ENCODE data around the gene RIN1.
A peak's percentile ranks its signal among the peaks of the same experiment; 100 is the strongest.
"Not testable (repeated sequence)": the region's sequence is repeated elsewhere in the genome, so short reads cannot be mapped to it uniquely, and the experiment has no call there.

The RIN1 gene

DNA sequence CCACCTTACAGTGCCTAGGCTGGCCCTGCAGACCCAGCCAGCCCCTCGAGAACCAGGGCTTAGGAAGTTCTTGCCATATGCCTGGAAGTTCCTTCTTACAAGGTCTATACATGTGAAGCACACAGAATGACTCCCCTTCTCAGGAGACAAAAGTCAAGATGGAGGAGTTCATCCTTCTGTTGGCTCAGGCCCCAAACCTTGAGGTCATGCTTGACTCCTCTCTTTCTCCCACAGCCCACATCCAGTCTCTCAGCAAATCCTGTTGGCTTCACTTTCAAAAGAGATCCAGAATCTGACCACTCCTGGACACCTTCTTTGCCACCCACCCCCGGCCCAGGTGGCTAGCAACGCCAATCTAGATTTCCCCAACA is 17.6 kb downstream of the RIN1 start:
- no peak for DNase-seq (ENCODE audit: low read depth)

DNA sequence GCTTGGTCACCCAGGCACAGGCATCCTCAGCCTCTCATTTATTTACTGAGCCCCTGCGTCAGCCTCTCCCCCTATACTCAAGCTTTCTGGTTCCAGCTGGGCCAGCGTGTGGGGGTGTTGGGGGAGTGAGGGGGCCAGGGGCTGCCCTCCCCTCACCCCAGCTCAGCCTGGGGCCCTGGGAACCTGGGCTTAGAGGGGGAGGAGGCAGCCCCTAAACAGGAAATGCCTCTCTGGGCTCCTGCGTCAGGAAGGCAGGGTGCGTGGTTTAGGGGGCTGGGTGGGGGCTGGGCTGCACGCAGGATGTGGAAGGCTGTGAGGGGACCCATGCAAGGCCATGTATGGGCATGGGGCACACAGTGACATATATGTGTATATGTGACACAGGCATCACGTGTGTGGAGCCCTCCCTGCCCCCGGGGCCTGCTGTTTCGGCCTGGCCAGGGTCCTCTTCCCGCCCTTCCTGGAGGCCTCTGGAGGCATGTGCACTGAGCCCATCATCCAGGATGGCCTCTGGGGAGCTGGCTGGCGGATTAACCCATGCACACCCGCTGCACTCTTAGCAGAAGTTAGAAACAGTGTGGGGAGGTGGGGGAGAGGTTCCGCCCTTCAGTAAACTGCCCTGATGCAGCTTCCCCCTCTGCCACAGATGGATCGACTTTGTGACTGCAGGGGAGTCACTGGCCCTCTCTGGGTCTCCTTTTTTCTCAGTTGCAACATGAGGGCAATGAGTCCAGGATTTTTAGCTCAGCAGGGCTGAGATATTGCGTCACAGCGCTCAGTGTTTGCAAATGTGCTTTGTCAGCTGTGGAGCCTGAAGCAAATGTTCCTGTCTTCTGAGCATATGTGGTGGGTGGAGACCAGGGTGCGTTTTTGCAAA is 18.3 kb downstream of the RIN1 start:
- no peak for DNase-seq (ENCODE audit: low read depth)

DNA sequence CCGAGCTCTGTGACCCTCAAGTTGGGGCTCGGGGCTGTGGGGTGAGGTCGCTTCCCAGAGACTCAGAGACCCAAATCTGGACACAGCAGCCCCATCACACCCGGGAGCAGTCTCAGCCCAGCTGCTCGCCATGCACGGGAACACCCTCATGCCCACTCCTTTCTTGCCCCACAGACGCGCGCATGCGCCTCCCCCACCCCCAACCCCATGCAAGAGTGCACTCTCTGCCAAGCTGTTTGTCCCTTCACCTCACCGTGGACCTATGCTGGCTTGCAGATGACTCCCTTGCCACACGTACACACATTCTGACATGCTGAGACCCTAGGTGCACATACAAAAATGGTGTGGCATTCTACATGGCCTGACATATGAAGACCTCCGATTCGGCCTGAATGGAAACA is 18.9 kb downstream of the RIN1 start:
- DNase-seq (ENCODE audit: low read depth) = no peak

DNA sequence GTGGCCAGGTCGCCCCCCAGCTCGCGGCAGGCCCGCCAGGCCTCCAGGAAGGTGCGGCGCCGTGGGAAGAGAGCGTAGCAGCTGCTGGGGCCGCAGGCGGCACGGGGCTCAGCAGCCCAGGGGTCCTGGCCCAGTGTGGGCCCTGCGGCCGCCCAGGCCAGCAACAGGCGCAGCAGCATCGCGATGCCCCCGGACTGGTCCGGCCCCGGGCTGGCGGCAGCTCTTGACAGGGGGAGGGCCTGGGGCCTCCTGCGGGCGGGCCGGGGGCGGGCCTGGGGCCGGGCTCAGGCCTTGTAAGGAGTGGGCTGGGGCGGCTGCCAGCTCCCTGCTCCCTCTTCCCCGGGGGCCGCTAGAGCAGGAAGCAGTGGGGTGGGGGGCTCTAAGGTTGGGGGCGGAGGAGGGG is 19.4 kb downstream of the RIN1 start, which contains the start of gene CD248:
CD248 (minus strand) TSS at position 196 of the 403 bp plus-strand sequence; CDS start at position 179, 17 bp downstream.
- no peak for DNase-seq (ENCODE audit: low read depth)

DNA sequence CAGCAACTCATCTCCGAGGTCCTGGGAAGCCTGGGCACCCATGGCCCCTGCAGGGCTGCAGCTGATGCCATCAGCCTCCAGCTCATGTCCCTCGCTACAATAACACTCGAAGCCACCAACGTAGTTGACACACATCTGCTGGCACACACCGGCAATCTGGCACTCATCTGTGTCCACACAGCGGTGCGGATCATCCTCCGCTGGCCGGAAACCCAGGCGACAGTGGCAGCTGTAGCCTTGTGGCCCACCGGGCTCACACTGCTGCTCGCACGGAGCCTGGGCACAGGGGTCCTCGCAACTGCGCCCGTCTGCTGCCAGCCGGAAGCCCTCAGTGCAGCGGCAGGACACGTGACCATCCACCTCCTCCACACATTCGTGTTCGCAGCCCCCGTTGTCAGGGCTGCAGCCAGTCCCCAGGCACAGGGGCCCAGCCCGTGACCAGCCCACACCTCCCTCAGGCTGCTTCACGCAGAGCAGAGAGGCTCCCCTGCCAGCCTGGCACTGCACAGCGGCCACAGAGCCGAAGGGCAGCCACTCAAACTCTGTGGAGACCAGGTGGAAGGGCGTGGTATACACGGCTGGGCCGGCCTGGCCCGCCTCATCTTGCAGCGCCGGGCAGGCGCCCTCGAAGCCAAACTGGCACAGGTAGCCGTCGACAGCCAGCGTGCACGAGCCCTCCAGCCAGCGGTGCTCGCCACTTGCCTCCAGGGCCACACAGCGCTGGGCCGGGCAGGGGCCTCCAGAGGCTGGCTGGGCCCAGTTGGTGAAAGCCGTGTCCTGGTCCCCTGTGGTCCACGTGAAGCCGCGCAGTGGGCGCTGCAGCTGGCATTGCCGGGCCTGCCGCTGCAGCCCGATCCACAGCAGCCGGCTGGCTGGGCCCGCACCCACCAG is 20.1 kb downstream of the RIN1 start:
- no peak for DNase-seq (ENCODE audit: low read depth)

DNA sequence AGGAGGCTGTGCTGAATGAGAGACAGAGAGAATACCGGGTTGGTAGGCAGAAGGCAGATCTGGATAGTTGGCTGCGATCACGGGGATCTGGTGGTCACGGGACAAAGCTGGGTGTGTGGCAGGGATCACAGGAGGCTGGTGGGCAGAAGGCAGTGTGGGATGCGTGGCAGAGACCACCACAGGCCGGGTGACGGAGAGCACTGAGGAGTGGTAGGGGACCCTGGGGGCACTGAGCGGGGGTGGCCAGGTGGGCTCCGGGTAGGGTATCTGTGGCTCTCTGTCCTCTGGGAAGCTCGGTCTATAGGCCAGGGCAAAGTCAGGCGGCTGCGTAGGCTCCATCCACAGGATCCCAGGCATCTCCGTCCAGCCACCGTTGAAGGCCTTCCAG is 20.7 kb downstream of the RIN1 start:
- DNase-seq (ENCODE audit: low read depth) = no peak

DNA sequence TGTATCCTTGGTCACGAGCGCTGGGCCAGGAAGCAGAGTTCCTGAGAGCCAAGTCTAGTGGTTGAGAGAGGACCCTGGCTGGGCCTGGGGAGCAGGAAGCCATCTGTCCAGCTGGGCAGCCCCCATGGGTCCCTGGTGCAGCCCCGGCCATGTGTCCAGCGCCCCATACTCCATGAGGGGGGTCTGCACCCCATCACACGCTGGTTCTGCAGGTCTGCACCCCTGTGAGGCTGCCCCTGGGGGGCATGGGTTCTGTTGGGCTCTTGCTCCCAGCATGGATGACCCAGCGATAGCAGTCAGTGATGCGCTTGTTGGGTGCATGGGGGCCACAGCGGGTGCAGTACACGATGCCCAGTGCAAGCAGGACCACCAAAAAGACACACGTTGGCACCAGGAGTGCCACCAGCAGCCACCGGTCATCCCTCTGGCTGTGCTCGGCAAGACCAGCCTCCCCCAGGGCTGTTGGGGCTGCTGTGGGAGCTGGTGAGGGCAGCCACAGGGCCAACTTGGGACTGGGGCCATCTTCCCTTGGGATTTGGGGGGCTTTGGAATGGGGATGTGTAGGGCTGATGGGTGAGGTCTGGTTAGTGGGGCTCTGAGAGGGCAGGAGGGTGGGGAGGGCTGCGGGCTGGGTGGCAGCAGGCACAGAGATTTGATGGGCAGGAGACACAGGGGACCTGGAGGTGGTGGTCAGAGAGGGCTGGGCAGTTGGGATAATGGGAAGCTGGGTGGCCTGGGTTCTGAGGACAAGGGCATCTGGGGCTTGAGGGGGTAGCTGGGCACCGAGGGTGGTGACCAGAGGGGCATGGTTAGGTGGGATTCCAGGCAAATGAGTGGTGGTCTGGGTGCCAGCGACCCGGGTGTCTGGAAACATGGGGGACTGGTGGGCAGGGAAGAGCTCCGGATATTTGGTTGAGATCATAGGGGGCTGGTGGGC is 21.4 kb downstream of the RIN1 start:
- no peak for DNase-seq (ENCODE audit: low read depth)

DNA sequence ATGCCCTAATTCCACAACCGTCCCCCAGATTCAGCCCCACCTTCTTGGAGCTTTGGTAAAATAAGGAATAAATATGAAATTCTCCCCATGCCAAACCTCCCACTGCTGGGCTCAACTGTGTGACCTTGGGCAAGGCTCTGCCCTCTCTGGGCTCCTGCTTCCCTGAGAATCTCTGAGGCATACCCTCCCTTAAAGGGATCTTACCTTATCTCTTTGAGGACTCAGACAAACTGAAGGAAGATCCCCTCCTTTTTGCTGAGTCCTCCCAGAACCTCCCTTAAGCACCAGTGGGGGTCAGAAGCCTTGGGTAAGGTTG is 22.1 kb downstream of the RIN1 start:
- DNase-seq (ENCODE audit: low read depth) = no peak

DNA sequence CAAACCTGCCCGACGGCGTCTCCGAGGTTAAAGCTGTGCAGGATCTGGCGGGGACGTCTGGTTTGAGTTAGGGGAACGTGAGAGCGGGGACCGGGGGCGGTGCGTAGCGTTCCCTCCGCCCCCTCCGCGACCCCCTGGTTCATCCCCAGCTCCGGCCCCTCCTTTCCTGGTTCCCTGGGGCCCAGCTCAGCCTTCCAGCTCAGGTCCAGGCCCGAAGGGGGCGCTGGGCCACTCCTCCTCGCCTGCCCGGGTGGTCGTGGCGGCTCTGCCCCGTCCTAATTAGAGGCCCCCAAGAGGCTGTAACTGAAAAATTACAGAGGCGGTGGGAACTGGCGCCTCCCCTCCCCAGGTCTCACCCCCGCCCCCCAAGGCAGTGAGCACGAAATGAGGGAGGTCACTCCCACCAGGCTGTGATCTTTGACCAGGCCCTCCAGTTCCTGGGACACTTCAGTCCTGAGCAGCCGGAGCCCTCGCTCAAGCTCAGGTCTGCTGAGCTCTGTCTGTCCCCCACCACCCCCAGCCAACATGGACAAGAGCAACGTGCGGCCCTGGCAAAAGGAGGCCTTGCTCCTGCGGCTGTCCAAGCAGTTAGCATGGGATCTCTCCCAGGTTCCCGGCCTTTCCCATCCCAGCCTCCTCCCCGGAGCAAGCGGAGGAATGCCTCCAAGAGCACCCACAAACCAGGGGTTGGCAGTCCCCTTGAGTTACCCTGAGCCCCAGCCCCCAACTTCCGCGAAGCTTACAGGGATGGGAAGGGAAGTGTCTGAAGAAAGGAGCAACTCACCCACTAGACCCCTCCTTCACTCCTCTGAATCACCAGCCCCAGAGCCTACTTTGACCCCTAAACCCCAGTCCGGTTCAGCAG is 22.7 kb downstream of the RIN1 start:
- DNase-seq (ENCODE audit: low read depth) = no peak

DNA sequence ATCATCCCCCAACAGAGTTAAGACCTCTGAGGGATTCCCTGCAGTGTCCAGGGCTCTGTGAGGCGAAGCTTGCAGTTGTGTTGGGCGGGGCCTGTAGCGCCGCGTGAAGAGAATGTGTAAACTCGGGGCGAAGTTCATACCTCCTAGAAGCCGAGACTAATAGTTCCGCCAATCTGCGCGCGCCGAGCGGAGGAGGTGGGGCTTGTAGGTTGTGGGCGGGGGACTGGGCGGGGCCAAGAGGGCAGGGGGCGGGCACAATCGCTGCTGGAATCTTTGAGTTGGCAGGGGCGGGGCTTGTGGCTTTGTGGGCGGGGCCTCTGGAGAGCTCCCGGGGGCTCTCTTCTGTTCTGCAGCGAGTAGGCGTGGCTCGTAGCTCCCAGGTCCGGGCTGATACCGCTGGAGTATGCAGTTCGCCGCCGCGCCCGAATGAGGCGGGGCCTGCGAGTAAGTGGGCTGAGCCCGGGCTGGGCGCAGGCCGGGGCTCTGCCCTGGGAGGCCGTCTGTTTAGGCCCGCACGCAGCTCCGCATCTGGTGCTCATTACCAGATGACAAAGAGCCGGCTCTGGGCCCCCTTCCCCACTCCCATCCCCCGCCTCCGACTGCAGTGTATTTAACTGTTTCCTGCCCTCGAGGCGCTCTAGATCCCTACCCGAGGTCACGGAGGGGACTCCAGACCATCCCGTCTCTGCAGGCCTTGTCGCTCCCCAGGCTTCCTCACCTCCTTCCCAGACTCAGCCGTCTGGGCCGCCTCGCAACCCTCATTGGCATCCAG is 23.5 kb downstream of the RIN1 start:
- peak; percentile 96 for DNase-seq (ENCODE audit: low read depth)

DNA sequence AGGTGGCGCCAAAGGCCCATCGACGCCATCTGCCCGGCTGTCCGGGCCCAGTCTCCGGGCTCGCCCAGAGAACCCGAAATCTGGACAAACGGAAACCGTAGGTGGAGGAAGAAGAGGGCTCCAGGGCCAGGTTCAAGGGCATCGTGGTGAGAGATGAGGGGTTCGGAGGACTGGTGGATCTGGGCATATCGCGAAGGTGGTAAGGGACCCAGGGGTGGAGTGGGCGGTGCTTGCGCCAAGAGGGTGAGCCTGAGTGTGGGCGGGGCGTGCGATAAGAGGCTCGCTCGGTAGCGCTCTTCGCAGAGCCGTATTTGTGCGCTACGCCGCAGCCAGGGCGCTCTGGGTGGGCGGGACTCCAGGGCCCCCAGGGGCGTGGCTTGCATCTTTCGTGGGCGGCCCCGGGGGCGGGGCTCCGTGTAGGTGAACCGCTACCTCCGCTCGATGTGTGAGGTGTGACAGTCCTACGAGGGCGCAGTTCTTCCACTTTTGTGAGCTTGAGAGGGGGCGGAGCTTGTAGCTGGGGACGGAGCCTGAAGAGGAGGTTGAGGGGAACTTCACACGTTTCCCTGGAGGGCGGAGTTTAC is 24.2 kb downstream of the RIN1 start:
- peak; percentile 92 for DNase-seq (ENCODE audit: low read depth)

DNA sequence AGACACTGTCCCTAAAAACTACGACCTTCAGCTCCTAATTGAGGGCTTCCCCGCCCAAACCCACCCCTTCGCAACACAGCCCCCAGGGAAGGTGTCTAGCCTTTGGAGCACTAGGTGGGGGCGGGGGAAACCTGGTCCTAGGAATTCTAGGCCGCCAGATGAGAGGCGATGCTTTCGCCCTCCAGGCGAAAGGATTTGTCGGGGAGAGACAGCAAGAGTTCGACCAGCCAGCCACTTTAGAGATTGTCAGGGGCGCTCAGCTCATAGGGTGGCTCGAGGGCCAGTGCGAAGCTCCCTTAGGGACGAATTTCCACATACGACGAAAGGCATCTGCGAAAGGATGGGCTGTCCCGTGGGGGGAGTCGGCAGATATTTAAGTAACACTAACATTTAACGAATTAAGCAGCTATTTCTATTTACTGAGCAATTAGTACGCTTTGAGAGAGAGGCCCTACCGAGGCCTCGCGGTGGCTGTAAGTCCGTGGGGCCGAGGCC is 24.7 kb downstream of the RIN1 start:
- DNase-seq (ENCODE audit: low read depth) = no peak

DNA sequence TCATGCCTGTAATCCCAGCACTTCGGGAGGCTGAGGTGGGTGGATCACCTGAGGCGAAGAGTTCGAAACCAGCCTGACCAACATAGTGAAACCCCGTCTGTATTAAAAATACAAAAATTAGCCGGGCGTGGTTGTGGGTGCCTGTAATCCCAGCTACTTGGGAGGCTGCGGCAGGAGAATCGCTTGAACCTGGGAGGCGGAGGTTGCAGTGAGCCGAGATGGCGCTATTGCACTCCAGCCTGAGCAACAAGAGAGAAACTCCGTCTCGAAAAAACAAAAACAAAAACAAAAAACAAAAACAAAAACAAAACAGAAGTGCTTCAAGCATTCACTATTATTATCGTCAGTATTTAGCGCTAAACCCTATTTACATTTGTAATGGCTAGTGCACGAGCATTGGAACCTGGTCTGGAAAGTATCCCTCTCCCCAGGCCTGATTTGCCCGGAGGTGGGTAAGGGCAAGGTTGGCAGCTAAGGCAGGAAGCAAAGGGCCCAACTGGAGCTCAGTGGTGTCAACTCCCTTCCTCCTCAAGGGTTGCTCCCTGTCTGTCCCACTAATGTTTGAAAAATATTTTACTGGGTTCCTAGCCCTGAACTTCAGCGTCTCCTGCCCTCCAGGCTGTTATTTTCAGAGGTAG is 25.3 kb downstream of the RIN1 start:
- DNase-seq (ENCODE audit: low read depth) = not testable (repeated sequence)

DNA sequence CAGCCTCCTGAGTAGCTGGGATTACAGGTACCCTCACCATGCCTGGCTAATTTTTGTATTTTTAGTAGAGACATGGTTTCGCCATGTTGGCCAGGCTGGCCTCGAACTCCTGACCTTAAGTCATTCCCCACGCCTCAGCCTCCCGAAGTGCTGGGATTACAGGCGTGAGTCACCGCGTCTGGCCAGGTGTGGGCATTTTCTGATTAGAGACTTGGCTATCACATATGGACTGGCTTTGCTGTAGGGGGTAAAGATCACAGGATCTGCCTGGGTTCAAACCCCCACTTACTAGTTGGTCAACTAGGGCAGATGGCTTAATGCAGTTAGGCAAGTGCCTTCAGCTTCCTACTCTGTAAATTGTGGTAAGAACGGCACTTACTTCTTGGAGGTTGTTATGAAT is 25.9 kb downstream of the RIN1 start:
- DNase-seq (ENCODE audit: low read depth) = no peak

DNA sequence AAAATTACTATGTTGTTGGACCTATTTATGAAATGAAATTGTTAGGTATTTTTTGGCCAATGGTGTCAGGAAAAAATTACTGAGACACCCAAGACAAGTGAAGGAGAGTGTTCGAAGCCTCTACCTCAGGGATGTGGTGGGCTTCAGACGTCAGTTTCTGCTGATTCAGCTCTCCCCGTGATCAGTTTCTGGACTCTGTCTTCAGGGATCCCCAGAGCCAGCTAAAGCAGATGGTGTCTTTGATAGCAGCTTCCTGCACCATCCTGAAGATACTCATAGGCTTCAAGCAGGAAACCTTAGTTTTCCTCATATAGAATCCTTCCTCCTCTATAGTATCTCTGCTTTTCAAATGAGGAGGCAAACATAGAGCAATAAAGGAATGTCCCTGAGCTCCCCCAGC is 26.8 kb downstream of the RIN1 start:
- no peak for DNase-seq (ENCODE audit: low read depth)

DNA sequence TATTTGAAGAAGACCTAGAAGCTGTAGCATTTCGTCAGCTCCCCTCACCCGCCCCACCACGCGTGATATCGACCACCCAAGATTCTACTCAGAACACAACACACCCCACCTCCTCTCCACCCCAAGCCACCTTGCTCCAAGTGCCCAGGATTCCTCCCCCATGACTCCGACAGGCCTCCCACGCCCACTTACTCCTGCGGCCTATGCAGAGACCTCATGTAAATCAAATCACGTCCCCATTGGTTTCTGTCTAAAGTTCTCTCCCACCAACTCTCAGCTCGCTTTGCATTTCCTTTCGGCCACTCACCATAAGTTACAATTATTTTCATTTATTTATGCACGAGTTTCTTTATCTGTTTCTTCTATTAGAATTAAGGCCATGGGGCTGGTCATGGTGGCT is 33.6 kb downstream of the RIN1 start:
- DNase-seq (ENCODE audit: low read depth) = no peak

DNA sequence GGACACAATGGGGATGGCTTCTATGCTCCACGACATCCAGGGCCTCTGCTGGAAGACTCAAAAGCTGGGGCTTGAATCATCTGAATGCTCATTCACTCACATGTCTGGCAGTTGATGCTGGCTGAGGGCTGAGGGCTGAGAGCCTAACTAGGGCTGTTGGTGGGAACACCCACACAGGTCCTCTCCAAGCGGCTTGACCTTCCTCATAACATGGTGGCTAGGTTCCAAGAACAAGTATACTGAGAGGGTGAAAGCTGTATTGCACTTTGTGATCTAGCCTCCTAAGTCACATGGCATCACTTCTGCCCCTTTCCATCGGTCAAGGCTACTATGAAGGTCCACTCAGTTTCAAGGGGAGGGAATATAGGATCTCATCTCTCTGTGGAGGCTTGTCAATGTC is 37.0 kb downstream of the RIN1 start:
- DNase-seq (ENCODE audit: low read depth) = no peak

DNA sequence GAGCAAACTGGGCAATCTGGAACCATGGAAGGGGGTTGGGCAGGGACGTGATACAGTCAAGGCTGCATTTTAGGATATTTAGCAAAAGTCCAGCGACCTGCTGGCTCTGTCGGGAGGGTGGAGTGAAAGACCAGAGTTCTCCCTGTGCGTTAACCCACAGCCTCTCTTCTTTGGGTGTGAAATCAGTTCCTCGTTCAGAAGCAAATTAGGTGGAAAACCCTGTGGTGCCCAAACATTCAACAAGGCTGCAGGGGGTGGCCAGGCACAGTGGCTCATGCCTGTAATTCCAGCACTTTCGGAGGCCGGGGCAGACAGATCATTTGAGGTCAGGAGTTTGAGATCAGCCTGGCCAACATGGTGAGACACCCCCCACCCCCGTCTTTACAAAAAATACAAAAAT is 38.6 kb downstream of the RIN1 start:
- DNase-seq (ENCODE audit: low read depth) = no peak

Data from T-helper 22 cell (primary cell).